Measurements from ENCODE around the gene TMEM182. TPM values are rescaled to one million over a fixed set of nuclear protein-coding genes. Genes with fewer than 3 reads are reported as not detected.

The TMEM182 gene
- total RNA-seq, 1 donor from 2014 or later = not detected

GRCh38 chr2:102803041-102803896 is 41.4 kb downstream of the TMEM182 start:
- intact Hi-C loops (cut with DNase I) = no loop called here
- H3K27me3 ChIP-seq = no peaks in the 10 kb centered on the region
- no peak for TF ChIP-seq CTCF (IDR thresholded peaks at IDR 0.05)
- no peak overlapping the region for H3K4me3 ChIP-seq
- peaks cover 8 to 18% of the 10 kb centered on the region in 2 donors for H3K9me3 ChIP-seq
- no peak overlapping the region for H3K27ac ChIP-seq
- H3K36me3 ChIP-seq = peaks cover 0 to 4% of the 10 kb centered on the region in 2 donors
- DNase-seq (ENCODE audit: low spot score in 2 of 2) = no peak
- no peaks in the 10 kb centered on the region for H3K4me1 ChIP-seq

- TF ChIP-seq CTCF (IDR thresholded peaks at IDR 0.05) = no peak
- intact Hi-C loops (cut with DNase I) = no loop called here
- no peaks in the 10 kb centered on the region for H3K4me1 ChIP-seq
Measured at GRCh38 chr2:102803897-102804217, 42.0 kb downstream of the TMEM182 start.

DNA sequence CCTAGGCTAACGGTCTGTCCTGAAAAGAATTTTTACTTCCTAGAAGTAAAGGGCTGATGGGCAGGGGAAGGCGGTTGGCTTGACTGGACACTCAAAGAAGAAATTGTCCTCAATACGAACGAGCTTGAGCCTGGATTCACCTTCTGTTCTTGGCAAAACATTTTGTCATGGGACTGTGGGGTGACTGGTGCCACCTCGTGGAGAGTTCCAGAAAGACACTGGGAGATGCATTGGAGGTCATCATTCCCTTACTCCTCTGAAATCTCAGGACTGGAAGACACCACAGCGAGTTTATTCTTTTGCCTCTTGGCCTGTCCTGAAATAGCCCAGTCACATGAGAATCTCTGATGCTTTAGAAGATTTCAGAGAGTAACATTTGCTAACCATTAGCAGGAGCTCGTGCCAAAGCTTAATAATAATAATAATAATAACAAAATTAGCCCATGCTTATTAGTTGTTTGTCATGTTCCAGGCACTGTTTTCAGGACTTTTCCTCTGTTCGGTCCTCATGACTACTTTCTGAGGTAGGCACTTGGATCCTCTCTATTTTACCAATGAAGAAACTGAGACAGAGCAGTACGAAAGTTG is 44.5 kb downstream of the TMEM182 start:
- DNase-seq (ENCODE audit: low spot score in 2 of 2) = peak in 1 of 2 donors; percentile 69
- intact Hi-C loops (cut with DNase I) = no loop called here

More at GRCh38 chr2:102803897-102804217, 42.0 kb downstream of the TMEM182 start:
- Histone ChIP-seq H3K36me3 (peaks cover 0 to 3% of the 10 kb centered on the region in 2 donors), H3K27ac (no peak overlapping the region), H3K27me3 (no peaks in the 10 kb centered on the region), H3K4me3 (no peak overlapping the region), H3K9me3 (peaks cover 8 to 18% of the 10 kb centered on the region in 2 donors)
- no peak for DNase-seq (ENCODE audit: low spot score in 2 of 2)

DNA sequence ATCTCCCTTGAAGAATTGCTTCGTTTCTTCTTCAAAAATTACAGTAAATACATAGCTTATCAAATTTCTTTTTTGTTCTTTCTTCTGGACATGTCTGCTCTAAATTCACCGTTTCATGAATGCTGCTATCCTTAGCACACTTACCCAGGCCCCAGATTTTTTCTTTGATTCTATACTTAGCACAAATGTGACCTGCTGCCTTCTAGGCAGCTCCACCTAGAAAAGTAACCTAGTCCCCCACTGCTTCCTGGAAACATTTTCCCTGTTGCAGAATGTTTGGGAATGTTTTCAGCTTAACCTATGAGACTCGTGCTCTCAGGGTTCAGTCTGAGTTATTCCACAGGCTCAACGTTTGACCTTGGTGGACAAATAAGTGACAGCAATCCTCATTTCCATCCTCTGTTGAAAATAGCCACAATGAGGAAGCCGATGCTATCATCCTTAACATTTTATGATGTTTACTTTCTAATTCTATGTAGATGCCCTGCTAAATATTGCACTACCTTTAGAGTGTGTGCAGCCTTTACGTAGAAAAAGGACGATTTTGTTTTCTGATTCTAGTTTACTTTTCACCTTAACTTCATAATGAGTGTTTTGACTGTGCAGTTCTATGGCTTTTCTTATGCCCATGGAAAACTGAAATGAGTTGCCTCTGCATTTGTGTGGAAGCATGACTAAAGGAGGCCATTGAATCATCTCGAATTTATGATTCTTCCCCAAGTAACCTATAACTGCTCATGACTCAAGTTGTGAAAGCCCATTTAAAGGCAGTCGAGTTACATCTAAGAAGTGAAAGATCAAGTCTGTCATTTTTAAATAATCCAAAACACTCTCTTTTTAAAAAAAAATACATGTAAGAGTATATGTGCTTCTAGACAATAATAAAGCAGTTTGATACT is 47.7 kb downstream of the TMEM182 start:
- intact Hi-C loops (cut with DNase I) = no loop called here
- no peak for TF ChIP-seq CTCF (IDR thresholded peaks at IDR 0.05)
- no peak for DNase-seq (ENCODE audit: low spot score in 2 of 2)
- H3K9me3 ChIP-seq = no peaks in the 10 kb centered on the region
- H3K27me3 ChIP-seq = no peaks in the 10 kb centered on the region
- H3K4me3 ChIP-seq = no peak overlapping the region
- no peak overlapping the region for H3K27ac ChIP-seq
- no peaks in the 10 kb centered on the region for H3K36me3 ChIP-seq
- H3K4me1 ChIP-seq = no peaks in the 10 kb centered on the region

More for the DNA sequence above, 44.5 kb downstream of the TMEM182 start:
- peaks cover 1 to 9% of the 10 kb centered on the region in 2 donors for H3K9me3 ChIP-seq
- TF ChIP-seq CTCF (IDR thresholded peaks at IDR 0.05) = peak; percentile 39 to 72 (median 66)
- no peak overlapping the region for H3K27ac ChIP-seq
- H3K4me3 ChIP-seq = no peak overlapping the region
- H3K36me3 ChIP-seq = no peaks in the 10 kb centered on the region
- H3K27me3 ChIP-seq = no peaks in the 10 kb centered on the region
- H3K4me1 ChIP-seq = no peaks in the 10 kb centered on the region

GRCh38 chr2:102815285-102815684 is 53.5 kb downstream of the TMEM182 start:
- H3K4me1 ChIP-seq = no peaks in the 10 kb centered on the region
- no peaks in the 10 kb centered on the region for H3K9me3 ChIP-seq
- H3K27ac ChIP-seq = no peak overlapping the region
- TF ChIP-seq CTCF (IDR thresholded peaks at IDR 0.05) = no peak
- DNase-seq (ENCODE audit: low spot score in 2 of 2) = no peak
- no peaks in the 10 kb centered on the region for H3K27me3 ChIP-seq
- intact Hi-C loops (cut with DNase I) = no loop called here
- no peak overlapping the region for H3K4me3 ChIP-seq
- no peaks in the 10 kb centered on the region for H3K36me3 ChIP-seq
